GM23248 (cell line): ENCODE data around the gene BTLA.

ENCODE experiments used
- EZH2 ChIP-seq: fragments of 200-600 bp; sonication (generic); IDR thresholded peaks from 2 replicates; pipeline ENCODE4 v1.6.1; 2018; ENCODE audit warnings: antibody characterized with exemption, mild to moderate bottlenecking; ENCODE audit not compliant: insufficient read depth, poor library complexity, severe bottlenecking
- EZH2phosphoT487 ChIP-seq: fragments of 200-600 bp; sonication (generic); IDR thresholded peaks from 2 replicates; pipeline ENCODE4 v1.6.1; 2018; ENCODE audit warnings: antibody characterized with exemption, moderate library complexity, mild to moderate bottlenecking, low read depth; ENCODE audit not compliant: insufficient read depth

- TF ChIP-seq EZH2: no peak
- no peak for TF ChIP-seq EZH2phosphoT487
These were observed 38.6 kb downstream of the BTLA start for GRCh38 chr3:112460519-112461195.
